GM06990 (cell line): Measurements from ENCODE around the gene TNFSF8.

ENCODE experiments used
- DNase-seq: peaks from one replicate; pipeline ENCODE4 v3.0.0-alpha.2; 2011; ENCODE audit not compliant: insufficient read length; ENCODE audit errors: extremely low read depth
- H3K27me3 ChIP-seq: replicated peaks from 2 replicates; pipeline ENCODE4 v1.6.0; 2011; ENCODE audit warnings: low read length; ENCODE audit not compliant: control insufficient read depth, insufficient read depth
- H3K36me3 ChIP-seq: 2 replicates; pipeline ENCODE4 v1.5.1; 2011; ENCODE audit warnings: low read length; ENCODE audit not compliant: control insufficient read depth, insufficient read depth
- H3K4me3 ChIP-seq: replicated peaks from 2 replicates; pipeline ENCODE4 v1.5.1; 2011; ENCODE audit warnings: low read depth, mild to moderate bottlenecking, control low read depth, low read length
- TF ChIP-seq, protein P1 (sequence below): IDR thresholded peaks from 2 replicates; pipeline ENCODE4 v1.5.1; 2011; ENCODE audit warnings: low read length, control low read depth, mild to moderate bottlenecking, inconsistent platforms; ENCODE audit not compliant: insufficient read depth, poor library complexity, severe bottlenecking

TNFSF8 gene

DNA sequence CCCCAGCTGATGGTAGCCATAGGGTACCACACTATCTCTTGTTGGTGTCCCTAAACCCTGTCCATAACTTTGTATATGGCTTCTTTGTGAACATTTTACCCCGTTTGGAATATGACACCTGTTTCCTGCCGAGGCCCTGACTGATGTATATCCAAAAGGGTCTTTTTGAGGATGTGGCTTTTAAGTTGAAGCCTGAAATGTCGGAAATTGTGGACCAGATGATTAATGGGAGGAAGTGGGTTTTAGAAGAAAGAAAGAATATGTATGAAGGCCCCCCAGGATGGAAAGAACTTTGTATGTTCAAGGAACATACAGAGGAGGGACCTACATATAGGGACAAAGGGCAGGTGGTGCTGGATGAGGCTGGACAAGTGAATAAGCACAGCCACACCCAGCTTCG, 16.7 kb upstream of the TNFSF8 start:
- Histone ChIP-seq H3K27me3 (no peaks in the 10 kb centered on the region; the same call in 1 of the 2 replicates), H3K36me3 (no peaks in the 10 kb centered on the region), H3K4me3 (no peak overlapping the region)
- DNase-seq = no peak
- TF ChIP-seq, protein P1, sequence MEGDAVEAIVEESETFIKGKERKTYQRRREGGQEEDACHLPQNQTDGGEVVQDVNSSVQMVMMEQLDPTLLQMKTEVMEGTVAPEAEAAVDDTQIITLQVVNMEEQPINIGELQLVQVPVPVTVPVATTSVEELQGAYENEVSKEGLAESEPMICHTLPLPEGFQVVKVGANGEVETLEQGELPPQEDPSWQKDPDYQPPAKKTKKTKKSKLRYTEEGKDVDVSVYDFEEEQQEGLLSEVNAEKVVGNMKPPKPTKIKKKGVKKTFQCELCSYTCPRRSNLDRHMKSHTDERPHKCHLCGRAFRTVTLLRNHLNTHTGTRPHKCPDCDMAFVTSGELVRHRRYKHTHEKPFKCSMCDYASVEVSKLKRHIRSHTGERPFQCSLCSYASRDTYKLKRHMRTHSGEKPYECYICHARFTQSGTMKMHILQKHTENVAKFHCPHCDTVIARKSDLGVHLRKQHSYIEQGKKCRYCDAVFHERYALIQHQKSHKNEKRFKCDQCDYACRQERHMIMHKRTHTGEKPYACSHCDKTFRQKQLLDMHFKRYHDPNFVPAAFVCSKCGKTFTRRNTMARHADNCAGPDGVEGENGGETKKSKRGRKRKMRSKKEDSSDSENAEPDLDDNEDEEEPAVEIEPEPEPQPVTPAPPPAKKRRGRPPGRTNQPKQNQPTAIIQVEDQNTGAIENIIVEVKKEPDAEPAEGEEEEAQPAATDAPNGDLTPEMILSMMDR = no peak

DNA sequence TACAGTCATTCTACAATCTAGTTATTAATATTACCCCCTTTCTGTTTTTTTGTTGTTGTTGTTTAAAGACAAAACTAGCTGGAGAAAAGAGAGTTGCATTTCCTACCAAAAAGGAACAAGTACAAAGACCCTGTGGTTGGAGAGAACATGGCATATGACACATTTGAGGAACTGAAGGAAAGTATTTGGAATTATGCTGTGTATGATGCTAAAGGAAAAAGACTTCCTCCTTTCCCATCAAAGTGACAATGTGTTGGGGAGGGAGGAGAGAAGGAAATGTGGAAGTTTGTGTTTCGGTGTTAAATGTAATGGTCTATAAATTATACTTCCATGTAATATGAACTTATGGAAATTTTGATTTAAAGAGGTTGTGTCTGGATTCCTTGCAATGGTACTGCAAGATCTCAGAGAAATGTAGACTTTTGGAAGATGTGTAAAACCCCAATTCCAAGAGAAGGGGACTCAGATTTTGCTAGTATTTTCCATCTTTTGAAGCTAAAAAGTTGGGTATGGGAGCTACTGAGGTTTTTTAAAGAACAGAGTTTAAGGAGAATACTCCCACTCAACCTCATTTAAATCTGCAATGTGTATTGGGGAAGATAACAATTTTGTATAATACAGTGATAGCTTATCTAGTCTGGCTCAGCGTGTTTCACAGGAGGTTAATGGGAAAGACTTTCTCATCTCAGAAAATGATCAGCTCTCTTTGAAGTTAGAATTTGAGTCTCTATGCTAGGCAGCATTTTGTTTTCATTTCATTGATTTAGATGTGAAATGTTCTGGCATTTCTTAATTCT, 15.4 kb upstream of the TNFSF8 start:
- TF ChIP-seq, protein P1 = no peak
- Histone ChIP-seq H3K4me3 (no peak overlapping the region), H3K27me3 (no peaks in the 10 kb centered on the region; the same call in 1 of the 2 replicates)

DNA sequence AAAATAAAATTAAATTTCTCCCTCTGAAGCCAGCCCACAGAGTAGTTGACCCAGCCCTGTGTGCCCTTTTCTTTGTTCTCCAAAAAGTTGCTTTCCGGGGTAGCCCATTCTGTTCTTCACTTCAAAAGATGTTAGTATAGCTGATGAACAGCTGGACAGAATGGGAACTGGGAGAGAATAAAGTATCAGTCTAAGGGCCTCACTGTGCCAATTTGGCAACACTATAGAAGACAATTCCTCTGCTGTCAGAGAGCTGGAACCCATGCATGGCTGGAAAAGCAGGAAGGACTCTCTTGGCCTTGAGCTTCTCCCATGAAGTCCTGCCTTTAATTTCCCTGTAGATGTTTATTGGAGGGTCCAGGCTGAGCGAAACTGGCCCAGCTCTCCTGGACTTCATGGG, 11.0 kb upstream of the TNFSF8 start:
- no peak overlapping the region for H3K4me3 ChIP-seq
- no peak for DNase-seq
- no peaks in the 10 kb centered on the region for H3K36me3 ChIP-seq
- no peaks in the 10 kb centered on the region; the same call in 1 of the 2 replicates for H3K27me3 ChIP-seq
- TF ChIP-seq, protein P1 = no peak

More for the DNA sequence above, 15.4 kb upstream of the TNFSF8 start:
- H3K36me3 ChIP-seq = no peaks in the 10 kb centered on the region
- no peak for DNase-seq

DNA sequence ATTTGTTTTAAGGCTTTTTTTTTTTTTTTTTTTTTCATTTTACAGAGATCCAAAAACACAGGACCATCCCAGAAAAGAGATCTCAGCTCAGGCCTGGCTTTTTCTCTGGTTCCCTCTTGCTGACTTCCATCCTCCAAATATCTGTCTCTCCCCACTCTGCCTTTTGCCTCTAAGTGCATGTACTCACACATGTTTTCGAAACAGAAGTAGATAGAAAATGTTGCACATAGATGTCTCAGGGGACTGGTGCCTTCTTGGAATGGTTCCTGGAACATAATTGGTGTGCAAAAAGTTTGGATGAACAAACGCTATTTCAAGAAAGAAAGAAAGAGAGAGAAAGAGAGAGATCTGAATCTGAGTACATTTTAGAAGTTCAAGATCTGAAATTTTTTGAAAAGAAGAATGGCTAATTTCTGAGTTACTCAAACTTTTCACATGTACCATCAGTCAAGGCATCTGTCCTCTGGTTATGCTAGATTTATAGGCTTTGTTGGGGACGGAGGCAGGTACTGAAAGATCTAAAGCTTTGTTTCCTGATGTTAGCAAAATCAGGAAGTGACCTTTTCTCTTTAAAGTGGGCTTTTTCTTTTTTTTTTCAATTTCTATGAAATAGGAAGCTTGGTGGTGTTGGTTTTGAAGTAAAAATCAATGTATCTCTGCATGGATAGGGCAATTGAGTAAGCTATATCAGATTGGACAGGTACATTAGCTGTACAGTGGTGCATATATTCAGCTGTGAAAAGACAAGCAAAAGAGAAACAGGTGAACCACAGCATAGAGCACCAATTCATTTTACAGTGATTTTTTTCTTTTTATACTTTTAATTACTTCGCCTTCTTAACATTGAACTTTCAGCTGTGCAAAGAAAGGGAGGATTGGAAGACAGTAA, 8.5 kb upstream of the TNFSF8 start:
- TF ChIP-seq, protein P1 = no peak
- H3K36me3 ChIP-seq = no peaks in the 10 kb centered on the region
- no peaks in the 10 kb centered on the region; the same call in 1 of the 2 replicates for H3K27me3 ChIP-seq
- H3K4me3 ChIP-seq = no peak overlapping the region
- DNase-seq = no peak

DNA sequence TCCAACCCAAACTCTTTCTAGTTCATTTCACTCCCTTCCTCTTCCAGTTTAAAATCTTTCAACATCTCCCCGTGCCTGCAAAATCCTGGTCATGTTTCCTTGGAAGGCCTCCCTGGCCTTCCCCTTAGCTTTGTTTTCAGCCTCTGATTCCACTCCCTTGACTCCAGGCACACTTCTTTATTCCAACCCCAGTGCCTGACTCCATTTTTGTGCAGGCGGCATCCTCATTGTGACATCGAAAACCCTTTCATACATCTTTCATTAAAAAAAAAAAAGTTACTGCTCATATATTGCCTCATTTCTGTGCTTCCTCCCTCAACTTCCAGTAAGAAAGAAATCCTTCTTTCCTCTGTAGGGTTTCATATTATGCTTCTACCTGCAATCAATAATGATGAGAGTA, 7.1 kb upstream of the TNFSF8 start:
- no peak overlapping the region for H3K4me3 ChIP-seq
- no peaks in the 10 kb centered on the region for H3K36me3 ChIP-seq
- TF ChIP-seq, protein P1 = no peak
- H3K27me3 ChIP-seq = no peaks in the 10 kb centered on the region; the same call in none of the 2 replicates
- no peak for DNase-seq
